CD14-positive monocyte (primary cell): ENCODE measurements around the gene ZNF688. TPM values are rescaled to one million over a fixed set of nuclear protein-coding genes. Genes with fewer than 3 reads are reported as not detected.

Source experiments
- DNase-seq, 3 donors: peaks; one replicate each; pipeline ENCODE4 v3.0.0-alpha.2; 2011 to 2022
- H2AFZ ChIP-seq: 2 replicates; pipeline ENCODE4 v1.6.0; 2012; ENCODE audit warnings: mild to moderate bottlenecking, low read depth, low read length, inconsistent platforms; ENCODE audit not compliant: insufficient read depth, poor library complexity, severe bottlenecking
- H3K27ac ChIP-seq, 2 donors: 1 replicate in 1 of 2; 2 replicates in 1 of 2; pipeline ENCODE4 v1.5.1; 2012 to 2013; ENCODE audit warnings: low read length in 2 of 2, control low read depth in 1 of 2, inconsistent platforms in 1 of 2, low read depth in 1 of 2, mild to moderate bottlenecking in 1 of 2
- H3K27me3 ChIP-seq, 2 donors: one replicate each; pipeline versions ENCODE4 v1.6.0 to v1.6.1; 2011 to 2013; ENCODE audit warnings: low read length in 2 of 2; ENCODE audit not compliant: control insufficient read depth in 2 of 2, insufficient read depth in 2 of 2
- H3K36me3 ChIP-seq, 2 donors: replicated peaks in 1 of 2; 1 replicate in 1 of 2; 2 replicates in 1 of 2; pipeline versions ENCODE4 v1.5.1 to v1.6.1; 2012 to 2013; ENCODE audit warnings: low read length in 2 of 2, control low read depth in 1 of 2, inconsistent platforms in 1 of 2, mild to moderate bottlenecking in 1 of 2; ENCODE audit not compliant: insufficient read depth in 2 of 2, control insufficient read depth in 1 of 2
- H3K4me1 ChIP-seq, 2 donors: 1 replicate in 1 of 2; 2 replicates in 1 of 2; pipeline versions ENCODE4 v1.5.1 to v1.6.1; 2012 to 2013; ENCODE audit warnings: low read length in 2 of 2, control low read depth in 1 of 2, inconsistent platforms in 1 of 2, mild to moderate bottlenecking in 1 of 2, moderate library complexity in 1 of 2; ENCODE audit not compliant: insufficient read depth in 2 of 2, control insufficient read depth in 1 of 2
- H3K4me2 ChIP-seq: replicated peaks from 2 replicates; pipeline ENCODE3; 2012; ENCODE audit warnings: low read length, moderate library complexity, mild to moderate bottlenecking; ENCODE audit not compliant: poor library complexity, severe bottlenecking; ENCODE audit errors: extremely low read depth
- H3K4me3 ChIP-seq, 3 experiments: fragments of 200-600 bp in 1 of 3; sonication (generic) in 1 of 3; replicated peaks in 1 of 3; 1 replicate in 2 of 3; 2 replicates in 1 of 3; pipeline ENCODE4 v1.5.1; 2011 to 2013; ENCODE audit warnings: low read length in 3 of 3, mild to moderate bottlenecking in 3 of 3, control low read depth in 2 of 3, low read depth in 2 of 3, inconsistent platforms in 1 of 3, moderate library complexity in 1 of 3
- H3K79me2 ChIP-seq: 2 replicates; pipeline ENCODE4 v1.6.0; 2012; ENCODE audit warnings: mild to moderate bottlenecking, control low read depth, inconsistent platforms, low read length, moderate library complexity; ENCODE audit not compliant: insufficient read depth
- H3K9ac ChIP-seq: 2 replicates; pipeline ENCODE4 v1.6.0; 2017; ENCODE audit warnings: low read length, mild to moderate bottlenecking; ENCODE audit not compliant: insufficient read depth, poor library complexity, severe bottlenecking
- H3K9me3 ChIP-seq, 2 donors: replicated peaks in 1 of 2; 1 replicate in 1 of 2; 2 replicates in 1 of 2; pipeline versions ENCODE4 v1.5.1 to v1.6.1; 2012 to 2013; ENCODE audit warnings: low read length in 2 of 2, control low read depth in 1 of 2; ENCODE audit not compliant: control insufficient read depth in 1 of 2, insufficient read depth in 1 of 2
- H4K20me1 ChIP-seq: 2 replicates; pipeline ENCODE4 v1.6.0; 2012; ENCODE audit warnings: mild to moderate bottlenecking, low read length, control low read depth, moderate library complexity; ENCODE audit not compliant: insufficient read depth
- H3K27ac Mint-ChIP-seq, 7 donors: one replicate each; pipeline ENCODE4 v1.8.0; 2020; ENCODE audit warnings: mild to moderate bottlenecking in 7 of 7, mixed read lengths in 7 of 7, moderate library complexity in 6 of 7, inconsistent platforms in 2 of 7
- H3K27me3 Mint-ChIP-seq, 3 donors: one replicate each; pipeline ENCODE4 v1.8.0; 2021 to 2022; ENCODE audit warnings: low read depth in 3 of 3, mild to moderate bottlenecking in 3 of 3, mixed read lengths in 3 of 3, moderate library complexity in 3 of 3, inconsistent platforms in 1 of 3
- H3K36me3 Mint-ChIP-seq, 2 donors: one replicate each; pipeline ENCODE4 v1.8.0; 2020; ENCODE audit warnings: mixed read lengths in 2 of 2, inconsistent platforms in 1 of 2, mild to moderate bottlenecking in 1 of 2
- H3K4me1 Mint-ChIP-seq: one replicate; pipeline ENCODE4 v1.8.0; 2020; ENCODE audit warnings: mild to moderate bottlenecking, mixed read lengths
- H3K4me3 Mint-ChIP-seq, 2 donors: one replicate each; pipeline ENCODE4 v1.8.0; 2020; ENCODE audit warnings: mild to moderate bottlenecking in 2 of 2, mixed read lengths in 2 of 2, moderate library complexity in 1 of 2
- H3K9me3 Mint-ChIP-seq, 7 donors: one replicate each; pipeline ENCODE4 v1.8.0; 2020 to 2022; ENCODE audit warnings: mixed read lengths in 7 of 7, mild to moderate bottlenecking in 6 of 7, moderate library complexity in 6 of 7, inconsistent platforms in 2 of 7
- CTCF ChIP-seq: fragments of 200-600 bp; IDR thresholded peaks from one replicate; pipeline ENCODE4 v1.8.0; 2022; ENCODE audit warnings: antibody characterized with exemption, mild to moderate bottlenecking
- WGBS: methylation state at CpG from one replicate; pipeline ENCODE4 v1.1.5; 2013; ENCODE audit warnings: missing lambda C conversion rate; ENCODE audit not compliant: insufficient coverage; 5-methylcytosine and 5-hydroxymethylcytosine counted together
- intact Hi-C, 2 donors: fragments of 100-400 bp; cut with micrococcal nuclease; formaldehyde crosslinking; loops; one replicate each; pipeline versions ENCODE4 v1.15.0 to v1.15.1; 2023
- polyA plus RNA-seq, 3 donors: library from polyadenylated mRNA; depleted of rRNA in 1 of 3; unstranded in 2 of 3; stranded (reverse) in 1 of 3; fragments of 300-500 nt in 2 of 3; fragments of >200 nt in 1 of 3; fragmentation: Illumina TruSeq in 2 of 3; gene quantifications; 1 replicate in 2 of 3; 2 replicates in 1 of 3; pipeline ENCODE4 v1.2.3, GENCODE V29; 2012 to 2021

The ZNF688 gene
- polyA plus RNA-seq, 3 donors = 10.3 to 24.1 (median 18.9) TPM

GRCh38 chr16:30555315-30556124 lies 16.0 kb downstream of the ZNF688 start:
- H3K9me3 ChIP-seq = no peaks in the 10 kb centered on the region
- H3K36me3 ChIP-seq = peaks cover 12 to 16% of the 10 kb centered on the region in 2 donors
- 98% methylated on average over 59 of the region's 69 CpGs for WGBS
- peaks cover 0 to 2% (median 0%) of the 10 kb centered on the region in 3 donors for H3K27me3 Mint-ChIP-seq
- H3K79me2 ChIP-seq = peaks cover 32% of the 10 kb centered on the region
- no peak overlapping the region for H3K27ac ChIP-seq
- no peaks in the 10 kb centered on the region for H3K9me3 Mint-ChIP-seq
- H3K36me3 Mint-ChIP-seq = peaks cover 17 to 30% of the 10 kb centered on the region in 2 donors
- no peak overlapping the region for H3K4me3 ChIP-seq
- no peaks in the 10 kb centered on the region for H3K27me3 ChIP-seq
- no peak overlapping the region for H2AFZ ChIP-seq
- H3K4me1 Mint-ChIP-seq = peaks cover 44% of the 10 kb centered on the region
- H3K4me2 ChIP-seq = no peak overlapping the region
- H3K4me1 ChIP-seq = peaks cover 39 to 48% of the 10 kb centered on the region in 2 donors
- peaks cover 6% of the 10 kb centered on the region for H4K20me1 ChIP-seq
- intact Hi-C loops = loop anchor here in 1 of 2 donors (2.0 to 10.0 kb wide), 2 partner anchors 17 to 59 kb away; partner anchors contain the start of gene ZNF689
- TF ChIP-seq CTCF = no peak
- H3K9ac ChIP-seq = no peak overlapping the region
- no peak for DNase-seq
- no peak overlapping the region for H3K4me3 Mint-ChIP-seq
- peak overlapping the region in 1 of 7 donors; percentile 27 for H3K27ac Mint-ChIP-seq

DNA sequence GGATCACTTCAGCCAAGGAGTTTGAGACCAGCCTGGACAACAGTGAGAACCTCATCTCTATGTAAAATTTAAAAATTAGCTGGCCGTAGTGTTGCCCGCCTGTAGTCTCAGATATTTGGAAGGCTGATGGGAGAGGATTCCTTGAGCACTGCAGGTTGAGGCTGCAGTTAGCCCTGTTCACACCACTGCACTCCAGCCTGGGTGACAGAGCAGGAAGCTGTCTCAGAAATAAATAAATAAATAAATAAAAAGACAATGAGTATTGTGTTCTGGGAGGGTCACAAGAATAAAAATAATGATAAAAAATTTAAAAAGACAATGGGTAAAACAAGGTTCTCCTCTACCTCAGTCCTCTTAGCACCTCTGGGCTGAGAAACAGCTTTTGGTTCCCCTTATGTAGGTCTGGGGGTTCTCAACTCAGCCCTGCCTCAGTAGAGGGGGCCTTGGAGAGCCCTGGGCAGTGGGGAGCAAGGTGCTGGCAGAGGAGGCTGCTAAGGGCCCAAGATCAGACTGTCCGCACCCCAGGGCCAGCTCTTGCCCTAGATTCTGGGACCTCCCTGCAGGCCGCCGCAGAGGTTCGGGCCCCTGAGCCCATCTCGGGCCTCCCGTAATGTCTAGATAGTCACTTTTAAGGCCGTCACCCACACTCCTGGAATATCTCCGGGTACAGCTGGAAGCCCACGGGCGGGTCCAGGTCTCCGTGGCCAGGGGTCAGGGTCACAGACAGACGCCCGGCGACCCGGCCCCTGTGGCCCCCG lies 16.8 kb downstream of the ZNF688 start:
- Histone ChIP-seq H3K79me2 (peaks cover 32% of the 10 kb centered on the region), H3K4me3 (no peak overlapping the region), H3K4me2 (no peak overlapping the region), H3K27me3 (no peaks in the 10 kb centered on the region), H3K36me3 (peaks cover 12 to 16% of the 10 kb centered on the region in 2 donors), H4K20me1 (peaks cover 6% of the 10 kb centered on the region), H2AFZ (no peak overlapping the region), H3K9me3 (no peaks in the 10 kb centered on the region), H3K4me1 (peaks cover 32 to 40% of the 10 kb centered on the region in 2 donors), H3K27ac (no peak overlapping the region), H3K9ac (no peak overlapping the region)
- Mint-ChIP-seq H3K9me3 (no peaks in the 10 kb centered on the region), H3K27ac (no peak overlapping the region), H3K36me3 (peaks cover 17 to 30% of the 10 kb centered on the region in 2 donors), H3K4me3 (no peak overlapping the region), H3K27me3 (peaks cover 0 to 2% (median 0%) of the 10 kb centered on the region in 3 donors), H3K4me1 (peaks cover 36% of the 10 kb centered on the region)
- WGBS = 93% methylated on average over 18 of the region's 18 CpGs
- no peak for DNase-seq
- TF ChIP-seq CTCF = no peak
- intact Hi-C loops = loop anchor here in 1 of 2 donors (10.0 kb wide), 1 partner anchor 60 kb away; the partner anchor contains the start of gene ZNF689
